CD4-positive, alpha-beta T cell (primary cell): ENCODE data around the gene ZNF225. TPM values are rescaled to one million over a fixed set of nuclear protein-coding genes. Genes with fewer than 3 reads are reported as not detected.

Experiments used
- ATAC-seq: fragments of 200-7000 bp; cut with Tn5 transposase; one replicate; pipeline ENCODE4 v1.10.0; 2022; ENCODE audit warnings: mild to moderate bottlenecking; ENCODE audit not compliant: poor library complexity
- CTCF ChIA-PET: fragments of 350-600 bp; sonication (Branson Sonifier 250); formaldehyde crosslinking; loops from one replicate; lab custom pipeline; 2021; ENCODE audit warnings: antibody characterized with exemption, inconsistent platforms; lab: Charles Lee
- POLR2A ChIA-PET: fragments of 350-600 bp; sonication (Branson Sonifier 250); formaldehyde crosslinking; loops from one replicate; lab custom pipeline; 2021; ENCODE audit warnings: antibody characterized with exemption, inconsistent platforms; lab: Charles Lee
- DNase-seq, 14 experiments: peaks; one replicate each; pipeline ENCODE4 v3.0.0-alpha.2; 2013 to 2020; ENCODE audit warnings: mixed read lengths in 2 of 14
- H3K27ac ChIP-seq, 2 donors: one replicate each; pipeline versions ENCODE4 v1.5.1 to v1.7.0; 2013; ENCODE audit warnings: low read length in 2 of 2, low read depth in 1 of 2, mild to moderate bottlenecking in 1 of 2
- H3K27me3 ChIP-seq, 2 experiments: 1 replicate in 1 of 2; 2 replicates in 1 of 2; pipeline versions ENCODE4 v1.6.1 to v1.7.0; 2013; ENCODE audit warnings: low read length in 2 of 2, control low read depth in 1 of 2, mild to moderate bottlenecking in 1 of 2, moderate library complexity in 1 of 2; ENCODE audit not compliant: insufficient read depth in 2 of 2, control insufficient read depth in 1 of 2
- H3K36me3 ChIP-seq: one replicate; pipeline ENCODE4 v1.6.1; 2013; ENCODE audit warnings: low read length, control low read depth; ENCODE audit not compliant: insufficient read depth
- H3K4me1 ChIP-seq: one replicate; pipeline ENCODE4 v1.6.1; 2013; ENCODE audit warnings: low read length, control low read depth; ENCODE audit not compliant: insufficient read depth
- H3K4me3 ChIP-seq: one replicate; pipeline ENCODE4 v1.5.1; 2013; ENCODE audit warnings: mild to moderate bottlenecking, low read length, moderate library complexity
- H3K9me3 ChIP-seq, 2 experiments: 1 replicate in 1 of 2; 2 replicates in 1 of 2; pipeline versions ENCODE4 v1.6.1 to v1.7.0; 2013; ENCODE audit warnings: low read length in 2 of 2, mild to moderate bottlenecking in 2 of 2, control low read depth in 1 of 2, moderate library complexity in 1 of 2; ENCODE audit not compliant: control insufficient read depth in 1 of 2, insufficient read depth in 1 of 2
- H3K27ac Mint-ChIP-seq: one replicate; pipeline ENCODE4 v1.8.0; 2020; ENCODE audit warnings: mixed read lengths
- H3K27me3 Mint-ChIP-seq: one replicate; pipeline ENCODE4 v1.8.0; 2021; ENCODE audit warnings: mixed read lengths
- H3K36me3 Mint-ChIP-seq: one replicate; pipeline ENCODE4 v1.8.0; 2021; ENCODE audit warnings: low read depth, mixed read lengths
- H3K4me1 Mint-ChIP-seq: one replicate; pipeline ENCODE4 v1.8.0; 2021; ENCODE audit warnings: low read depth, mixed read lengths
- H3K4me3 Mint-ChIP-seq: one replicate; pipeline ENCODE4 v1.8.0; 2020; ENCODE audit warnings: mild to moderate bottlenecking, mixed read lengths
- H3K9me3 Mint-ChIP-seq: one replicate; pipeline ENCODE4 v1.8.0; 2020; ENCODE audit warnings: mixed read lengths
- CTCF ChIP-seq: fragments of 200-600 bp; IDR thresholded peaks from one replicate; pipeline ENCODE4 v1.8.0; 2022; ENCODE audit warnings: antibody characterized with exemption, mild to moderate bottlenecking
- intact Hi-C, 2 experiments: fragments of 100-400 bp; cut with DNase I in 1 of 2; cut with micrococcal nuclease in 1 of 2; formaldehyde crosslinking; loops; one replicate each; pipeline versions ENCODE4 v1.15.1 to v1.9.0; 2023 to 2025; cut with DNase I, micrococcal nuclease
- total RNA-seq, 174 experiments: library from RNA in 2 of 174; stranded (reverse) in 2 of 174; gene quantifications; one replicate each; pipeline ENCODE4 v1.2.3 and lab custom pipeline; 2021 to 2026

The ZNF225 gene
- total RNA-seq, 2 experiments from 2014 or later, result 0.71 to 0.73 TPM

GRCh38 chr19:44092108-44092507 is 21.1 kb upstream of the ZNF225 start:
- intact Hi-C loops, result loop anchor here in 1 of 2 experiments (5.0 kb wide), 7 partner anchors 40 to 265 kb away; partner anchors contain the start of genes ZNF155, ZNF223, ZNF230 and ZNF234
- no peaks in the 10 kb centered on the region for H3K27me3 Mint-ChIP-seq
- ChIA-PET POLR2A (no interaction called here), CTCF (no interaction called here)
- ATAC-seq (no peak), DNase-seq (no peak)
- H3K36me3 ChIP-seq, result peaks cover 9% of the 10 kb centered on the region
- H3K27ac Mint-ChIP-seq, result no peak overlapping the region
- H3K27me3 ChIP-seq, result no peaks in the 10 kb centered on the region
- peaks cover 13% of the 10 kb centered on the region for H3K4me1 Mint-ChIP-seq
- H3K9me3 ChIP-seq, result peaks cover 0 to 5% of the 10 kb centered on the region in 2 experiments
- H3K9me3 Mint-ChIP-seq, result peaks cover under 1% of the 10 kb centered on the region
- H3K4me3 ChIP-seq, result no peak overlapping the region
- TF ChIP-seq CTCF, result no peak
- H3K4me1 ChIP-seq, result peaks cover 6% of the 10 kb centered on the region
- H3K27ac ChIP-seq, result no peak overlapping the region
- H3K36me3 Mint-ChIP-seq, result peaks cover 46% of the 10 kb centered on the region
- H3K4me3 Mint-ChIP-seq, result peak overlapping the region; percentile 69

- Histone ChIP-seq H3K4me1 (peaks cover 6% of the 10 kb centered on the region), H3K27ac (peak within 1 kb of the TSS; percentile 30 to 79), H3K27me3 (no peaks in the 10 kb centered on the region), H3K9me3 (no peaks in the 10 kb centered on the region), H3K4me3 (peak within 1 kb of the TSS; percentile 91), H3K36me3 (peaks cover 25% of the 10 kb centered on the region)
- Mint-ChIP-seq H3K36me3 (peaks cover 47% of the 10 kb centered on the region), H3K4me1 (peaks cover 24% of the 10 kb centered on the region), H3K27ac (peak within 1 kb of the TSS; percentile 69), H3K9me3 (peaks cover 3% of the 10 kb centered on the region), H3K27me3 (no peaks in the 10 kb centered on the region), H3K4me3 (peak within 1 kb of the TSS; percentile 96)
- ATAC-seq (peak; percentile 88), DNase-seq (peak; percentile 62 to 92 (median 74))
- intact Hi-C loops, result loop anchor here (1.0 to 5.0 kb wide), 13 partner anchors 19 to 267 kb away; partner anchors contain the start of genes ZNF230 (in 2 of the 2), ZNF284 (in 2 of the 2), ZNF45 (in 2 of the 2) and ZNF155 (in 1 of the 2)
- ChIA-PET POLR2A (interaction anchor here (0.7 to 2.3 kb wide), 9 partner anchors 19 to 159 kb away, joined by 3 to 18 read pairs (median 6); partner anchors contain the start of genes ZNF225, ZNF226, ZNF227 and ZNF45), CTCF (interaction anchor here (1.0 to 1.7 kb wide), 6 partner anchors 9 to 92 kb away, joined by 3 to 8 read pairs (median 3); partner anchors contain the start of gene ZNF225)
- no peak for TF ChIP-seq CTCF
Observed at GRCh38 chr19:44093931-44094765, 19.1 kb upstream of the ZNF225 start, which contains the start of gene ZNF224. Gene ZNF224 (plus strand): TSS chr19:44094361. CDS start chr19:44097874, 3,513 bp downstream.

GRCh38 chr19:44107751-44108150 is 5.4 kb upstream of the ZNF225 start:
- Mint-ChIP-seq H3K27me3 (no peaks in the 10 kb centered on the region), H3K4me1 (peaks cover 12% of the 10 kb centered on the region), H3K4me3 (no peak overlapping the region), H3K9me3 (peaks cover 20% of the 10 kb centered on the region), H3K27ac (no peak overlapping the region), H3K36me3 (peaks cover 84% of the 10 kb centered on the region)
- Histone ChIP-seq H3K4me3 (no peak overlapping the region), H3K36me3 (peaks cover 34% of the 10 kb centered on the region), H3K4me1 (peaks cover 2% of the 10 kb centered on the region), H3K27me3 (no peaks in the 10 kb centered on the region), H3K9me3 (peaks cover 27 to 68% of the 10 kb centered on the region in 2 experiments), H3K27ac (no peak overlapping the region)
- intact Hi-C loops, result no loop called here
- ATAC-seq (no peak), DNase-seq (no peak)
- POLR2A ChIA-PET, result no interaction called here
- no peak for TF ChIP-seq CTCF
- CTCF ChIA-PET, result no interaction called here
